GM21367 (cell line): ENCODE measurements around the gene CCDC154.
"Not testable (repeated sequence)": the region's sequence is repeated elsewhere in the genome, so short reads cannot be mapped to it uniquely, and the experiment has no call there.

Source experiments
- ATAC-seq: cut with Tn5 transposase; IDR thresholded peaks from one replicate; pipeline ENCODE4 v1.9.1; 2021; ENCODE audit not compliant: unreplicated experiment

Gene CCDC154

DNA sequence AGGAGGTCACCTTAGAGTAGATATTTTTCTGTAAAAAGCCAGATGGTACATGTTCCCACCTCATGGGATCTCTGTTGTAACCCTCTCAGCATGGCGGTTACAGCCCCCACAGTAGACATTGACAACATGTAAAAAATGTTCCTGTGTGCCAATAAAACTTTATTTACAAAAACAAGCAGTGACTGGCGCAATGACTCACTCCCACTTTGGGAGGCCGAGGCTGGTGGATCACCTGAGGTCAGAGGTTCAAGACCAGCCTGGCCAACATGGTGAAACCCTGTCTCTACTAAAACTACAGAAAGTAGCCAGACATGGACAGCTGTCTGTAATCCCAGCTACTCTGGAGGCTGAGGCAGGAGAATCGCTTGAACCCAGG is 4.7 kb downstream of the CCDC154 start:
- not testable (repeated sequence) for ATAC-seq

GRCh38 chr16:1439058-1439698 is 5.2 kb downstream of the CCDC154 start:
- no peak for ATAC-seq

DNA sequence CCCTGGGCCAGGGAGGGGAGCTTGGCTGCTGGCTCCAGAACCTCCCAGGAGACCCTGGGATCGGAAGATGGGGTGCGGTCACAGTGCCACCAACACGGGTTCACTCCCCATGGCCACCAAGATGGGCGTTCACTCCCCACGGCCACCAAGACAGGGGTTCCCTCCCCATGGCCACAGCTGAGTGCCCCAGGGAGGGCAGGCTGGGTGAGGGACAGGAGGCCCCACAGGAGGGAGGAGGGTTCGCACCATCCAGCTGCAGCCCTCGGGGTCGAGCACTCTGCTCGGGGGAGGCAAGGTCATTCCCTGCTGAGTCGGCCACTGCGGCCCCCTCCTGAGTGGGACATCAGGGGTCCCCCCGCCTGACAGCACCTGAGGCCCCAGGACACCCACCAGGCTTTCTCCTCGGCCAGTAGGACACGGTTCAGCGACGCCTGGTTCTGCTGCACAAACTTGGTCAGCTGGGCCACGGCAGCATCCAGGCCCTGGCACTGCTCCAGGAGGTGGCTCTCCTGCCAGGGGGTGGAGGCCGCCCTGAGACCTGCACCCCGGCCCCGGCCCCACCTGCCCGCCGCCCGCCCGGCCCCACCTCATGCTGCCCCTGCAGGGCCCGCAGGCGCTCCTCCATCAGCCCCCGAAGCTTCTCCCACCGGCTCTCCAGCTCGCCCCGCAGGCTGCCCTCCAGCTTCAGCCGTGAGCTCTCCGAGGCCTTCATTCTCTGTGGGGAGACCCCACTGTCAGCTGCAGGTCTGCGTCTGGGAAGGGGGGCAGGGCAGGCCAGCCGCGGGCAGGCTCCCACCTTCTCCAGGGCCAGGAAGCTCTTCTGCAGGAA is 5.9 kb downstream of the CCDC154 start:
- no peak for ATAC-seq

DNA sequence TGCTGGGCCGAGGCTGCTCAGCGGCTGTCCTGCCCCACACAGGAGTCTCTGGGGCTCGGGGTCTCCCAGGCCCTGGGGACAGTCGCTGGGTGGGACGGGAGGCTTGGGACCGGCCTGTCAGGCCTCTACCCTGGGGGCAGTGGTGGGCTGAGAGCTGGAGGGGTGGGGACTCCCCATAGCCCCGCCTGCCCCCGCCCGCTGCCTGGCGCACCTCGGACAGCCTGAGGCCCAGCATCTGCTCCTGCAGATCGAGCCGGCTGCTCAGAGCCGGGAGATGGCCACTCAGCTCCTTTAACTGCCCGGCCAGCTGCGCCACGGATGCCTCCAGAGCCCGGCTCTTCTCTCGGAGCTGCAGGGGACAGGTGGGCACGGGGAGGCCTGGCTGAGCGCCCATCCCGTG is 6.8 kb downstream of the CCDC154 start:
- no peak for ATAC-seq

DNA sequence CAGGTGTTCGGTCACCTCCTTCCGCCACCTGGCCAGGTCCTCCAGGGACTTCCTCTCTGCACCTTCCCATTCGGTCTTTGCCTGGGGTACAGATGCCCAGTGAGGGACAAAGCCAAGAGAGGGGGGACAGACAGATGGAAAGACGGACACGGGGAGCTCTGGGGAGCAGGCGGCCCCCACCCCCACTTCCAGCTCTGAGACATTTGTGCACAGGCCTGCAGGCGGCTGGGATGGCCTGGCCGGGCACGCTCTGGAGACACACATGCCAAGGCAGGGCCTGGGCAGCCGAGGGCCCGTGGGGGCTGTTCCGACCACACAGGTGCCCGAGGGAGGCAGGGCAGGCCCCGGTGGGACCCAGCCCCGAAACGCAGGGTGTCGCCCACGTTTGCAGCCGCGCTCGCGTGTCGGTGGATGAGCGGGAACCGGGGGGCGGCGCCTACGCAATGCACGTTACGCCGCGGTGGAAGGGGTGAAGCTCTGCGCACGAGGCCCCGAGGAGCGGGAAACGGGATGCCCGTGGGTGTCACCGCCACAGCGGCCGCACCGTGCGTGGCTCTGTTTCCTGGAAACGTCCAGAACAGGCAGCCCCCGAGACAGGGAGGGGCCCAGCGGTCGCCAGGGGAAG is 7.5 kb downstream of the CCDC154 start:
- ATAC-seq = no peak

- ATAC-seq = no peak
These were observed 8.2 kb downstream of the CCDC154 start for GRCh38 chr16:1435921-1436697.

- ATAC-seq = no peak
These were observed 9.4 kb downstream of the CCDC154 start for GRCh38 chr16:1434644-1435592.

DNA sequence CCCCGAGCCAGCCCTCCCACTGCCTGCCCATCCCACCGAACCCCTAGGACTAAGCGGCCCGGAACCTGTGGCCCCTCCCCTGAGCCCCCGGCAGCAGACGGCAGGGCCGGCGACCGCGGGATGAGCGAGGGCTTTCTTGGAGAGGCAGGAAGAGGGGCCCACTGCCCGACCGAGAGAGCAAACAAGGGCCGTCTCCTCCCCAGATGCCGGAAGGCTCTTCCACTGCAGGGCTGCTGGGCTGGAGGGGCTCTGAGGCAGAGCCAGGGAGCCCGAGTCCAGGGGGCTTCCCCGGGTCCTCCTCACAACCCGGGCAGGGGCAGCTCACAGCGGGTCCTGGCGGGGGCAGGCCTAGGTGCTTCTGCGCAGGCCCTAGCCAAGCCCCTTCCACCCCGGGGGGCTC is 10.6 kb downstream of the CCDC154 start:
- no peak for ATAC-seq

GRCh38 chr16:1433263-1433560 is 11.1 kb downstream of the CCDC154 start:
- no peak for ATAC-seq

DNA sequence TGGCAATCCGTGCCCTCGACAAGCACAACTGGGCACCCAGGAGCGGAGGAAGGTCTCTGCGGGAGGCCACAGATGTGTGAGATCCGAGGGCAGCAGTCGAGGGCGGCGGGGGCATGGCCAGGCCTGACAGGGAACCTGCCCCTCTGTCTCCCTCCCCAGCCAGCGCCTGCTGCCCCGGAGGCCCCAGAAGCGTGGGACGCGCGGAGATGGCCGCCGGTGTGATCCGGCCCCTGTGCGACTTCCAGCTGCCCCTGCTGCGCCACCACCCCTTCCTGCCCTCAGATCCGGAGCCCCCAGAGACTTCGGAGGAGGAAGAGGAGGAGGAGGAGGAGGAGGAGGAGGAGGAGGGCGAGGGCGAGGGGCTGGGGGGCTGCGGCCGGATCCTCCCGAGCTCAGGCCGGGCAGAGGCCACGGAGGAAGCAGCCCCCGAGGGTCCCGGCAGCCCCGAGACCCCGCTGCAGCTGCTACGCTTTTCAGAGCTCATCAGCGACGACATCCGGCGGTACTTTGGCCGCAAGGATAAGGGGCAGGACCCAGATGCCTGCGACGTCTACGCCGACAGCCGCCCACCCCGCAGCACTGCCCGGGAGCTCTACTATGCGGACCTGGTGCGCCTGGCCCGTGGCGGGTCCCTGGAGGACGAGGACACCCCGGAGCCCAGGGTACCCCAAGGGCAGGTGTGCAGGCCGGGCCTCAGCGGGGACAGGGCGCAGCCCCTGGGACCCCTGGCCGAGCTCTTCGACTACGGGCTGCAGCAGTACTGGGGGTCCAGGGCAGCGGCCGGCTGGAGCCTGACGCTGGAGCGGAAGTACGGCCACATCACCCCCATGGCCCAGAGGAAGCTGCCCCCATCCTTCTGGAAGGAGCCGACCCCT is 11.7 kb downstream of the CCDC154 start:
- ATAC-seq = no peak

DNA sequence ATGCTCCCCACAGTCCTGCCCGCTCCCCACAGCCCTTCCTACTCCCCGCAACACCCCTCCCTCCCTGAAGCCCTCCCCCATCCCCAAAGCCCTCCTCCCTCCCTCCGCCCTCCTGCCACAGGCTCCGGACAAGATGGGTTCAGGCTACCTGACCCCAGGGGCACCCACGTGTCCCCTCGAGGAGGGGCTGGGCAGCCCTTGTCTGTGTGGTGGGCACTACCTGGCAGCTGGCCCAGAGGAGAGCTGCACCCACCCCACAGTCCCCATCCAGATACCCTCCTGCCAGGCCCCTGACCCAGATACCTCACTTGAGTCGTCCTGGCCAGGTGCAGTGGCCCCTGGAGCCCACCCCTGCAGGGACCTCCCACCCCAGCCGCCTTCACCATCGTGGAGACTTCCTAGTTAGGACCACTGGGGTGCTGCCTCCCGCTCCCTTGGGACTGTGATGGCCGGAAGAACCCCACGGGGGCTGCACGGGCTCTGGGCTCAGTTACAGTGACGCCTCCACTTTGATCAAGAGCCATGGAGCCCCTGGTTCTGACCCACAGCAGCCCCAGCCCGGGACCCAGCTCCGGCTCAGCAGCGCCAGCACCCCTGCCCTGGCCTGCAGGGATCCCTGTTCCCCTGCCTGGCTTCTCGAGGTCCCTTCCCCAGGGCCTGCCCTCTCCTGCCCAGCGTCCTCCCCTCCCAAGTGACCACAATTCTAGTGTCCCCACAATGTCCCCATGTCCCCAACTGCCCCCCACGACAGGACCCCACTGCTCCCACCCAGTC is 12.7 kb downstream of the CCDC154 start:
- no peak for ATAC-seq

GRCh38 chr16:1430759-1431496 is 13.4 kb downstream of the CCDC154 start, which contains the start of gene PERCC1:
PERCC1 (plus strand) TSS chr16:1431078; CDS start chr16:1432594, 1,516 bp downstream.
- ATAC-seq = no peak

DNA sequence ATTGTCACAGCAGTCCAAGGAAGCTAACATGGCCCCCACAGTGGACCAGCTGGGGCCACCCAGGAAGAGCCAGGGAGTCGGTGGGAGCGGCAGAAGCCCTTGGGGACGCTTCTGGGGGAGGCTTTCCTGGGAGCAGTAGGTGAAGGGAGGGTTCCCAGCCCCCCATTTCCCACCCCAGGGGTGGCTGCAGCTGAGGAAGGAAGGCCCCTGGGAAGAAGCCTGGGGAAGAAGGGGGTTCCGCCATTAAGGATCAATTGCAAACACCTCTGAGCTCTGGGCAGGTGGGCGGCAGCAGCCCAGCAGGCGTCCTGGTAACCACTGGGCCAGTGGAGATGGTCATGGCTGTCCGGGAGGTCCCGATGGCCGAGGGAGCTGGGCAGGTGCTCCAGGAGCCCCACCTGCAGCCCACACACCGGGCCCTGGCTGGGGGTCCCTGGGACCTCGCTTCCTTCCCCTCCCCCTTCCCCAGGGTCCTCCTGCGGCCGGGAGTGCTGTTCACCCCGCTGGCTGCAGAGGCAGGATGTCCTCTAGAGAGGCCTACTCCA is 14.1 kb downstream of the CCDC154 start:
- ATAC-seq = no peak

- no peak for ATAC-seq
These were observed 14.7 kb downstream of the CCDC154 start for GRCh38 chr16:1429631-1430030.

- ATAC-seq = no peak
These were observed 15.3 kb downstream of the CCDC154 start for GRCh38 chr16:1429012-1429411.

- no peak for ATAC-seq
These were observed 15.8 kb downstream of the CCDC154 start for GRCh38 chr16:1428511-1428910.
